OCI-M2 (cell line): ENCODE results near the gene MEI1.

Experiments used
- DNase-seq: peaks from one replicate; lab custom pipeline; 2025; ENCODE audit not compliant: unreplicated experiment; lab: John Stamatoyannopoulos, UW

The MEI1 gene

DNA sequence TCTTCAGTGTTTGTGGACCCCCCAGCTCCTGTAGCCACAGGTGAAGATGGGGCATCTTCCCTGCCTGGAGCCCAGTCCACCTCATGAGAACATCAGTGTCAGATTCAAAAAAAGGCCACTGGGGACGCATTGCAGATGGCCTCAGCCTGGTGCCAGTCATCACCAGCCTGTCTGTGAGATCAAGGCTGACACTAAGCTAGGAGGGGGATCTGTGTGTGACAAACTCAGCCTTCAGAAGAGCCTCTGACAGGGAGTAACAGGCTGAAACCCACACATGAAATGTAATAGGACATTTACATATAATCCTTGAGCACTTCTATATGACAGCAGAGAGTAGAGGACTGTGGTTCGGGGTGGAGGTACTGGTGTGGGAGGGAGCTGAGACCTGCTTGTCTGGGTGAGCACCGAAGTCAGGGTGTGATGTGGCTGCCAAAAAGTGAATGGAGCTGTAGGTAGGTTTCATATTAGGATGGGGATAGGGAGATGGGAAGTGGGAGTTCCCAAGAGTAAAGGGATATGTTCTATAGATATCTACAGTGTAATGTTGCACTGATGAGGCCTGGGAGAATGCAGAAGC is 80.7 kb downstream of the MEI1 start:
- no peak for DNase-seq

DNA sequence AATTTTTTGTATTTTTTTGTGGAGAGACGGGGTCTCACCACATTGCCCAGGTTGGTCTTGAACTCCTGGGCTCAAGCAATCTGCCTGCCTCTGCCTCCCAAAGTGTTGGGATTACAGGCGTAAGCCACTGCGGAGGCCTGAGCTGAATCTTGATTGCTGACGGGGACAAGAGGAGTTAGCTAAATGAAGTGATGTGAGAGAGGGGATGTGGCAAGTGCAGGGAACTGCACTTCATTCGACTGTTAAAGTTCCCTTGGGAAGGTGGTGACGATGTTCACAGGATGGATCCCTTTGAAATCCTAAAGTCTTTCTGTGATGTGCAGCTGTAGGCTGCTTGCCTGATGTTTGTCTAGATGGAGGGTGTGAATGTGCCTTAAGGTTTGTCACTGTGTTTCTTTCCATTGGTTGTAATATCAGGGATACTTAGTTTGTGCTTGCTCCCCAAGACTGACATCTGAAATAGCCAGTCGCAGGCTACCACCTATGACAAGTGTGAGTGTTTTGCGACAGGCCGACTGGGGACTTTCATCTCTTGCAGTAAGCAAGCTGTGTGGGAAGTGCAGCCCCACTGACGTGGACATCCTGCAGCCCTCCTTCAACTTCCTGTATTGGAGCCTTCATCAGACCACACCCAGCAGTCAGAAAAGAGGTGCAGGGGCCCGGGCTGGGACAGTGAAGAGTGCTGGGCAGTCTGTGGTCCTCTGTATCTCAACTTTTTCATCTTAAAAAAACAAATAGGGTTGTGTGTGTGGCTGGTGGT is 81.6 kb downstream of the MEI1 start:
- no peak for DNase-seq

DNA sequence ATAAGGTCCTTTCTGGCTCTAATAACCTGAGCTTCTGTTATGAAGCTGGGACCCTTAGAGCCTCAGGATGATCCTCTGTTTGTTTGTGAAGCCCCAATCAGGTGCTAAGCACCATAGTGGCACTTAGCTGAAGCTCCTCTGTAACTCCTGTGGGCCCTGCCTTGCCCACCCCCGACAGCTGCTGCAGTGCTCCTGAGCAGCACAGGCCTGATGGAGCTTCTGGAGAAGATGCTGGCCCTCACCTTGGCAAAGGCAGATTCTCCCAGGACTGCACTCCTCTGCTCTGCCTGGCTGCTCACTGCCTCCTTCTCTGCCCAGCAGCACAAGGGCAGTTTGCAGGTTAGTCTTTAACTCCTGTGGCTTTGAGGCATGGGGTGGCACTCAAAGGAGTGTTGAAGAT is 82.2 kb downstream of the MEI1 start:
- DNase-seq, result no peak

DNA sequence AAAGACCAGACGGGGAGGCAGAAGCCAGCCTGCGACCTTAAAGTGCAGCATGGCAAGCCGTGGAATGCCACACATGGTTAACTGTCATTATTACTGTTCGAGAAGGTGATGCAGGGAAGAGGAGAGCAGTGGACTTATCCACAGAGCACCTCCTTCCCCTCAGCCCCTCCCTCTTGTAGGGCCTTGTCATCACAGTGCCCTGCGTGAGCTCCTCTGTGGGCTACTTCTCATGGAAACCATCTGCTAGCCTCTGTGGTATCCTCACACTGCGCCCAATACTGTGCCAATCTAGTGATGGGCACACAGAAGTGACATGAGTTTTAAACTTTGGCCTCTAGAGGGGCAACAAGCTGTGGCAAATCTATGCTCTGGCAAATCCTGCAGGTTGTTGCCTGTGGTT is 83.0 kb downstream of the MEI1 start:
- DNase-seq, result no peak

DNA sequence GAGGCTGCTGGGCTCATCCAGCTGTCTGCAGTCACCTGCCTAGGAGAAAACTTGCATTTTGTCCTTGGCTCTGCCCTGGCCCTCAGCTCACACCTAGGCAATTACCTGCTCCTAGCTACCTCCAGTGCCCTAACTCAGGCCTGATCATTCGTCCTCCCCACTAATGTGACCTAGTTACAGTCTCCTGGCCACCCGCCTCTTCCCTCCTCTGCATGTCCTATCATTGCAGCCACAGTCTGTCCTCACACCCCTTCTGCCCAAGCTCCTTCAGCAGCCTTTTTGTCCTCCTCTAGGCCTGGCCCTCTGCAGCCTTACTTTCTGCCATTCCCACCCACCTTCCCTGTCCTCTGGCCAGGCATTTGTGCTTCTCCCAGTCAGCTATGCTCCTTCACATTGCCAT is 83.4 kb downstream of the MEI1 start:
- DNase-seq, result no peak

DNA sequence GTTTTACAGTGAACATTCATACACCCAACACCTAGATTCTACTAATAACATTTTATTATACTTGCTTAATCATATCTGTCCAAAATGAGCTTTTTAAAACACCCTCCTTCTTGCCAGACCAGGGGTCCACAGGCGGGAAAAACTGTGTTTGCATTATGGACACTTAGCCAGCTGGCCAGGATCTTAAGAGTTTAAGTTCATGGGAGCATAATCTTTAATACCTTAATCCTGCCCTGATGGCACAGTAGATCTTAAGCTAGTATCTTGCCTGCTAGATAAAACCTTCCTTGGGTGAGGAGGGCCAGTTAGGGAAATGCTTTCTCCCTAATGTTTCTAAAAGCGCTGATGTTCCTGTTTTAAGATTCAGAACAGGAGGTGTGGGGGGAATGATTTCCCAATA is 88.0 kb downstream of the MEI1 start:
- DNase-seq, result no peak

DNA sequence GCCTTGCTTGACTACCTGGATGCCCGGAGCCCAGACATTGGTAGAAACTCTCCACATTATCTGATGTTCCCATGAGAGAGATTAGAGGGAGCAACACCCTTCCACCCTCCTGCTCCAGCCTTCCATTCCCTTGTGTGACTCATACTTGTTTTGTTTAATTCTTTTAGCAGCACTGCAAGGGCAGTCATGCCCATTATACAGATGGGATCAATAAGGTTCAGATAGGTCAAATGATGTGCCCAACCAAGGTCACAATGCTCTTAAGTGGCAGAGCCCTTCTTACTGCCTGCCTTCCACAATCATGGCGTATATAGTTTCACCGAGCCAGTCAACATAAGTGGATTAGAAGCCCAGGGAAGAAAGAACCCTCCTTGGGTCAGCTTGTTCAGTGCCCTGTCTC is 94.6 kb downstream of the MEI1 start:
- DNase-seq, result no peak

DNA sequence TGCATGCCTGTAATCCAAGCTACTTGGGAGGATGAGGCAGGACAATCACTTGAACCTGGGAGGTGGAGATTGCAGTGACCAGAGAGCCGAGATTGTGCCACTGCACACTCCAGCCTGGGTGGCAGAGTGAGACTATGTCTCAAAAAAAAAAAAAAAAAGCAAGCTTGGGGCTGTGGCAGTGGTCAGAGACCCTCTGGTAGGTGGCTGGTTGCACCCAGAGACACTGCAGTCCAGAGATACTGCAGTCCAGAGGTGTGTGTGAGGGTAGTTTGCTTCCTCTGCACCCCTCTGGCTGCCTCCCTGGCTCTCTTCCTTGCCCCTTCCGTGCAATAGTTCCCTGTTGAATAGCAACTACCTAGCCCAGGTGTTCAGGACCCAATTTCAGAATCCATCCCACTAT is 99.4 kb downstream of the MEI1 start:
- DNase-seq, result no peak

DNA sequence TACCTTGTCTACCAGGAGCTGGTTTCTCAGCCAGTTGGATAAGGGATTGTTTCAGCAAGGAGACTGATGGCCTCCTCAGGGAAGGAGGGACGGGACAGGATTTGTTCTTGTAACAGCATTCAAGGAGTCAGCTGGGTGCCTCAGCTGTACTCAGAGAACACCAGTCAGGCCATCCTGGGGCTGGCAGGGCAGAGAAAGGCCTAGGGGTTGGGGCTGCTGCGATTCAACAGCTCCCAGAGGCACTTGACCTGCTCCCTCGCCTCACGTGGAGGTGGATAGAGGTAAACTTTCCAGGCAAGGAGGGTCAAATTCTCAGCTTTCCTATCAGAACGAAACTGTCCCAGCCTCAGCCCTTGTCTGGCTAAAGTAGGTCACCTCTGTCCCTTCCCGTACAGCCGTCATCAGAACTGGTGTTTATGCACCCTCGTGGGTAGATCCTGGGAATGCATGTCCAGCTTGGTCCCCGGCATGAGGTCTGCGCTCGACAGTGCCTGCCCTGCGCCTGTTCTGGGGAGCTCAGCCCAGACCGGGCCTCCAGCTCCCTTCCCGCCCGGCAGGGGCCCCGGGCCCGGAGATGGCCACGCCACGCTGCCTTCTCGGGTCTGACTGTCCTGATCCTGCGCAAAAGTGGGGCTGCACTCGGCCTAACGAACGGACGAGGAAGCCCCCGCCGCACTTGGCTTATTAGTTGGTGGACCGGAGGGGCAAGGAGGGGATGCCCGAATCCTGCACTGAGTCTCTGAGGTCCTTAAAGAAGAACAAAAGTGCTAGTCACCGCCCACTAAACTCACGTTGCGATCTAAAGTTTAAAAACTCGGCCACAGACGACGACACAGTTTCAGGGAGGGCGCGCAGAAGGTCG is 100.4 kb downstream of the MEI1 start:
- no peak for DNase-seq

DNA sequence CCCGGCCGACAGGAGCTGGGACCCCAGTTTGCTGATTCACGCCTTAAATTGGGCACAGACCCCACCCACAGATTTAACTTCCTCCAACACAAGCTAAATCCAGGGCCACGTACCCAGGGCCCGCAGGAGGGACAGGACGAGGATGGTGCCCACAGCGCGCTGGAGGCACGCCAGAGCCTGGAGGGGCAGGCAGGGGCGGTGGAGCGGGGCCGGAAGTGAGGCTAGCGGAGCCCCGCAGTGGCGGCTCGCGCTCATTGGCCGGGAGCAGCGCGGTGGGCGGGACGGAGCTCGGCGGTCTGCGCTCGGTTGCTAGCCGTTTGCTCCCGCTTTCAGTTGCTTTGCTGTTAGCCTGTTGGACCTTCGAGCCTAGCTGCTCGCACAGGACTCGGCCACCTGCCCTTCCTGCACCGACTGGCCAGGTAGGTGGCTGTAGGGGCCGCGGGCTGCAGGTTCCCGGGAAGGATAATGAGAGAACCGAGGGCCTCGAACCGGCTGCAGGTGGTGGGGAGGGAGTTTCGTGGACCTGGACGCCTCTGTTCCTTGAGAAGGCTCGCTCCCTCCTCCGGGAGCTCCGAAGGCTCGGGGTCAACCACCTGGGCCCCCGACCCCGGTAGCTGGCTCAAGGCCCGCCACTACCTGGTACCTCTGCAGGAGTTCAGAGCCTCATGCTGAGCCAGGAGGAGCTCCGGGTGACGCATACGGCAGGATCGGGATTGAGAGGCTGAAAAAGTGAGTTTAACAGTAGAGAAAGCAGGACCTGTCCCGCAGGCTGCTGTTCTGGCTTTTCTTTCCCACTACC is 101.2 kb downstream of the MEI1 start, which contains the start of gene CCDC134:
Gene CCDC134, plus strand, starts transcription at position 332 of the 799 bp plus-strand sequence. CDS start 8,212 bp downstream, outside the sequence.
- peak; percentile 79 for DNase-seq

DNA sequence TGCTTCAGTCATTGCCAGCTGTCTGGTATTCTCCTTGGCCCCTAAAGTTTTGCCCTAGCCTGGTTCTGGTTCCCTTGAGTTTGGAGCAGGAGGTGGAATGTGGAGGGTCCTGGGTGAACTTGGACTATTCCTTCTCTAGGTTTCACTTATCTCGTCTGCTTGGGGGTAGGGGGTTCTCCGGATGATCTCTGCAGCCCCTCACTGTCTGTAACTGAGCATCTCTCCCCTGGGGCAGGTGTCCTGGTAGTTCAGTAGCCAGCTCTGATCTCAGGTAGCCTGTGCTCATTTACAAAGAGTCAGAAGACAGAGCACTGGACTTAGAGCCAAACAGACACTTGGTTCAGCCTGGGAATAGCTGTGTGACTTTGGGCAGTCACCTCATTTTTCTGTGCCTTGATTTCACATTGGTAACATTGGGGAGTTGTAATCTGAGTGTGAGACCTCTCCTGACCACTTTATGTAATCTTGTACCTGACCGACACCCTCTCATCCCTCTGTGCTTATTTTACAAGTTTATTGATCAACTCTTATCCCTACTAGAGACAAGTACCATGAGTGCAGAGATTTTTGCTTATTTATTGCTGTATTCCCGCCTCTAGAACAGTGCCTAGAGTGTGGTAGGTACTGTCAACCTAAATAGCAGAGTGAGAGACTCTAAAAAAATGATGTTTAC is 102.0 kb downstream of the MEI1 start:
- DNase-seq, result no peak

DNA sequence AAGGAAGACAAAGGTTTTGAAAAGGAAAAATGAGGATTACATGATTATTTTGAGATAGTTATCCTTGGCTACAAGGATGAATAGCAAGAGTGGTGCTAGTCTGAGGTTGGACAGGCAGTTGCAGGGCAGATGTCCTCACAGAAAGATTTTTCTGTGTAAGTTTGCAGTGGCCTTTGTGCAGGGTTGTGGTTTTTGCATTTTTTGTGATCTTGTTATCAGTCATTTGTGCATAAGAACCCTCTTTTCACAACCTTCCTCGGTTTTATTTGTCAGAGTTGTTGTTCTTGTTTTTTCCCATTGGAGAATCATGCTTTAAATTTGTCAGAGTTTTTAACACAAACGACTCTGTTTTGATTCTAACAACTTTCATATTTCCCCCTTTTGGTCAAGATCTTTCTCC is 102.6 kb downstream of the MEI1 start:
- DNase-seq, result no peak

DNA sequence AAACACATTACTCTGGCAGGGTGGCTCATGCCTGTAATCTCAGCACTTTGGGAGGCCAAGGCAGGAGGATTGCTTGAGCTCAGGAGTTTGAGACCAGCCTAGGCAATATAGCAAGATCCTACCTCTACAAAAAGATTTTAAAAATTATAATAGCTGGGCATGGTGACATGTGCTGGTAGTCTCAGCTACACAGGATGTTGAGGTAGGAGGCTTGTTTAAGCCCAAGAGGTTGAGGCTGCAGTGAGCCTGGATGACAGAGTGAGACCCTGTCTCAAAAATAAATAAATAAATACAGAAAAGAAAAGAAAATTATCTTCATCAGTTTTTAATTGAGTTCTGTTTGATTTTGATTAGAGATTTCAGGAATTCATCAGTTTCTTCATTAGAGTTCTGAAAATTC is 106.3 kb downstream of the MEI1 start:
- no peak for DNase-seq

DNA sequence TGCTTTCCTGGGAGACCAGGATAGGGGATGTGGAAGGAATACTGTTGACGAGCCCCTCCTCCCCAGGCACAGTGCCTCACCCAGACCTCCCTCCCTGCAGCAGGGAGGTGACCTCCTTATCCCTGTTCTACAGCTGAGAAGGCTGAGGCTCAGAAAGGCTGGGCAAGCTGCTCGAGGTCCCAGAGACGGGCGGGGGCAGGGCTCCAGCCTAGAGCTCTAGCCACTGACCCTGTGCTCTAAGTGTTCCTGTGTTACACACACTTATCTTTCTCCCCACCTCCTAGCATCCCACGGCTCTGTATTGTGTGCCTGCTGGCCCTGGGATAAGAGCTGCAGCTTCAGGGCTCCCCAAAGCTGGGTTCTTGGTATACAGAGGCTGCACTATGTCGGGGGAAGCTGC is 109.1 kb downstream of the MEI1 start:
- no peak for DNase-seq

DNA sequence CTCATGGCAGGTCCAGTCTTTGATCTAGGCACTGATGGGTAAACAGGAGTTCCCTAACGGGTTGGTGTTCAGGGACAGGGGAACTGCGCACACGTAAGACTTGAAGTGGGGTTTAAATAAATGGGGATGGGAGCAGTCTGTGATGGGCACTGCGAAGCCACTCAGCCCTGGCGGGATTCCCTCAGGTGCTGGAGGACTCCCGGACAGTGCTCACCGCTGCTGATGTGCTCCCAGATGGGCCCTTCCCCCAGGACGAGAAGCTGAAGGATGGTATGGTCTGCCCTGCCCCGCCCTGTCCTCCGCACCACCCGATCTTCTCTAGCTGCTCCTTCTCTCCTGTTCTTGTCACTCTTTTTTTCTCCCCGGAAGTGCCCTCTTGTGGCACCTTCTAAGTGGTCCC is 110.7 kb downstream of the MEI1 start:
- DNase-seq, result no peak

DNA sequence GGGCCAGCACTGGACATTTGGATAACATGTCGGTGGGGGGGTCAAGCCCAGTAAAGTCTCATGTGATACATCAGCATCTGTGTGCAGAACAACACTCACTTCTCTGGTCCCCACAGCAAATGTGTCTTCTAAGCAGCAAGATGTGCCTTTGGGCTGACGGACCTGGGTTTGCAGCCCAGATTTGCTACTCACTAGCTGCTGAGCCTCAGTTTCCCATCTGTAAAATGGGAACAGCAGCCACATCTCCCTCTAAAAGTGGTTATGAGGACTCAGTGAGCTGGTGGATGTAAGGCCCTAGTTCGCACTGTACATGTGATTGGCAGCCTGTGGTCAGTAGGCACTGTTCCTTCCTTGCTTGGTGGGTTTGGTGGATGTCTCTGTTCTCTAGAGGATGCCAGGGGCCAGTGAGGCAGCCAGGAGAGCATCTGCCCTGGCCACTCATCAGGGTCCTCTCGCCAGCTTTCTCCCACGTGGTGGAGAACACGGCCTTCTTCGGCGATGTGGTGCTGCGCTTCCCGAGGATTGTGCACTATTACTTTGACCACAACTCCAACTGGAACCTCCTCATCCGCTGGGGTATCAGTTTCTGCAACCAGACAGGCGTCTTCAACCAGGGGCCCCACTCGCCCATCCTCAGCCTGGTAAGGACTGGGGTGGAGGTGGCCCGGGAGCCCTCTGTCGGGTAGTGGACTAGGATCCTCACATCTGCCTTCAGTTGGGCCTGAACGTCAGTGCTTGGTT is 113.7 kb downstream of the MEI1 start:
- DNase-seq, result no peak

DNA sequence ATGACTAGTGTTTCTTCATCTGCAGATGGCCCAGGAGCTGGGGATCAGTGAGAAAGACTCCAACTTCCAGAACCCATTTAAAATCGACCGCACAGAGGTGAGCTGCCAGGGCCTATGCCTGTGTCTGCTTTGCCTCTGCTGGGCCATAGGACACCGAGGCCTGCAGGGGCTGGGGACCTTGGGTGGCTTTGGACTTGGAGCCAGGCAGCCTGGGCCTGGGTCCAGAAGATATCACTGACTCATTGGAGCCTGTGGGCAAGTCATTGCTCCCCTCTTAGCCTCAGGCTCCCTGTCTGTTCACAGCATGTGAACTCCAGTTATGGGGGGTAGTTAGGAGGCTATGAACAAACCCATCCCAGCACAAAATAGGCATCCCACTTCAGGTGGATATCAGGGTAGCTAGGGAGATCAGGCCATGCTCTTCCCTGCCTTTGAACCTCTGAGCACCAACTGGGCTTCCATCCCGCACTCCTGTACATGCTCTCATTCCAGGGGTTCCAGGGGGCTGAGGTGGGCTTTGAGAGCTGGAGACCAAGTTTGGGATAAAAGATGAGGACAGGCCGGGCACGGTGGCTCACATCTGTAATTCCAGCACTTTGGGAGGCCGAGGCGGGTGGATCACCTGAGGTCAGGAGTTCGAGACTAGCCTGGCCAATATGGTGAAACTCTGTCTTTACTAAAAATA is 114.6 kb downstream of the MEI1 start:
- DNase-seq, result no peak

DNA sequence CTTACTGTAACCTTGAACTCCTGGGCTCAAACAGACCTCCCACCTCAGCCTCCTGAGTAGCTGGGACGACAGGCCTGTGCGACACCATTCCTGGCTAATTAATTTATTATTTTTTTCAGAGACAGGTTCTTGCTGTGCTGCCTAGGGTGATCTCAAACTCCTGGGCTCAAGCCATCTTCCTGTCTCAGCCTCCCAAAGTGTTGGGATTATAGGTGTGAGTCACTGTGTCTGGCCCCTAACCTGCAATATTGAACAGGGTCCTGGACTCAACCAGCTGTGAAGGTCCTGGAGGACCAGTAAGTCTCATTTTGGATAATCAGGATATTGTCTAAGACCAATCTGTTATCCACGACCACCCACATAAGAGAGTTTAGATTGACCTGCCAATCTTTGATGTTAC is 116.4 kb downstream of the MEI1 start:
- no peak for DNase-seq

DNA sequence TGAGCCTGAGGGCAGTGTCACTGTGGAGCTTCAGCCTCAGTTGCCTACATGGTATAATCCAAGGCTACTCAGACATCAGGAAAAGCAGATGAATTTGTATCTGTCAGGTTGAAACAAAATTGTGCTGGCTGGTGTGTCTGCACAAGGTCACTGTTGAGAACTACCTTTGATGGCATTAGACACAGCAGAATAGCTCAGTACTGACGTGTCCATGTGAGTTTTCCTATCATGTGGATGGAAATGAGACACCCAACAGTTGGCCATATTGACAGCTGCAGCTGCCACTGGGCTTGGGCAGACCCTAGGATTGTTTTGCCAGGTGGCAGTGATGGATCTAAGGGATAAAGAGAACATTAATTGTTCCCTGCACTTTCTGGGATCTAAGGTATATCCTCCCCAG is 116.9 kb downstream of the MEI1 start:
- no peak for DNase-seq
